Osteoblast (primary cell): ENCODE data around the gene TPRG1. TPM values are rescaled to one million over a fixed set of nuclear protein-coding genes. Genes with fewer than 3 reads are reported as not detected.

ENCODE experiments used
- DNase-seq: peaks from one replicate; pipeline ENCODE4 v3.0.0; 2011; ENCODE audit warnings: low spot score, mixed read lengths; ENCODE audit not compliant: insufficient read length; ENCODE audit errors: missing footprints
- H2AFZ ChIP-seq: 2 replicates; pipeline ENCODE4 v1.6.0; 2011; ENCODE audit warnings: mild to moderate bottlenecking, low read length
- H3K27ac ChIP-seq: 2 replicates; pipeline ENCODE4 v1.5.1; 2011; ENCODE audit warnings: mild to moderate bottlenecking, low read depth, low read length, moderate library complexity
- H3K27me3 ChIP-seq: 2 replicates; pipeline ENCODE4 v1.6.0; 2012; ENCODE audit warnings: mild to moderate bottlenecking, control low read depth, inconsistent platforms, low read length, moderate library complexity; ENCODE audit not compliant: insufficient read depth
- H3K36me3 ChIP-seq: 2 replicates; pipeline ENCODE4 v1.5.1; 2011; ENCODE audit warnings: mild to moderate bottlenecking, low read length, control low read depth, moderate library complexity; ENCODE audit not compliant: insufficient read depth
- H3K4me1 ChIP-seq: 2 replicates; pipeline ENCODE4 v1.5.1; 2011; ENCODE audit warnings: mild to moderate bottlenecking, low read length, control low read depth, moderate library complexity; ENCODE audit not compliant: insufficient read depth
- H3K4me2 ChIP-seq: 2 replicates; pipeline ENCODE4 v1.6.0; 2011; ENCODE audit warnings: mild to moderate bottlenecking, low read length; ENCODE audit not compliant: insufficient read depth
- H3K4me3 ChIP-seq: fragments of 200-600 bp; sonication (generic); 3 replicates; pipeline ENCODE4 v1.5.1; 2012; ENCODE audit warnings: mild to moderate bottlenecking, low read length, inconsistent platforms; ENCODE audit not compliant: insufficient read depth
- H3K79me2 ChIP-seq: 2 replicates; pipeline ENCODE4 v1.6.0; 2012; ENCODE audit warnings: mild to moderate bottlenecking, low read length, control low read depth, inconsistent platforms; ENCODE audit not compliant: insufficient read depth
- H3K9me3 ChIP-seq: 2 replicates; pipeline ENCODE4 v1.5.1; 2011; ENCODE audit warnings: low read depth, low read length, control low read depth
- H4K20me1 ChIP-seq: 2 replicates; pipeline ENCODE4 v1.6.0; 2012; ENCODE audit warnings: mild to moderate bottlenecking, low read length, control low read depth; ENCODE audit not compliant: insufficient read depth
- total RNA-seq: library from RNA; depleted of rRNA; stranded (reverse); fragments of >200 nt; gene quantifications from 2 replicates; pipeline ENCODE4 v1.2.3, GENCODE V29; 2012
- TF ChIP-seq, protein P1 (sequence below): IDR thresholded peaks from 2 replicates; pipeline ENCODE4 v1.5.1; 2011; ENCODE audit warnings: mild to moderate bottlenecking, low read depth, low read length, moderate library complexity; ENCODE audit errors: extremely low read depth

Gene TPRG1
- total RNA-seq, 1 donor, result 6.5 TPM

- H3K4me1 ChIP-seq, result no peaks in the 10 kb centered on the region
- no peaks in the 10 kb centered on the region for H4K20me1 ChIP-seq
- H3K36me3 ChIP-seq, result no peaks in the 10 kb centered on the region
- TF ChIP-seq, protein P1, sequence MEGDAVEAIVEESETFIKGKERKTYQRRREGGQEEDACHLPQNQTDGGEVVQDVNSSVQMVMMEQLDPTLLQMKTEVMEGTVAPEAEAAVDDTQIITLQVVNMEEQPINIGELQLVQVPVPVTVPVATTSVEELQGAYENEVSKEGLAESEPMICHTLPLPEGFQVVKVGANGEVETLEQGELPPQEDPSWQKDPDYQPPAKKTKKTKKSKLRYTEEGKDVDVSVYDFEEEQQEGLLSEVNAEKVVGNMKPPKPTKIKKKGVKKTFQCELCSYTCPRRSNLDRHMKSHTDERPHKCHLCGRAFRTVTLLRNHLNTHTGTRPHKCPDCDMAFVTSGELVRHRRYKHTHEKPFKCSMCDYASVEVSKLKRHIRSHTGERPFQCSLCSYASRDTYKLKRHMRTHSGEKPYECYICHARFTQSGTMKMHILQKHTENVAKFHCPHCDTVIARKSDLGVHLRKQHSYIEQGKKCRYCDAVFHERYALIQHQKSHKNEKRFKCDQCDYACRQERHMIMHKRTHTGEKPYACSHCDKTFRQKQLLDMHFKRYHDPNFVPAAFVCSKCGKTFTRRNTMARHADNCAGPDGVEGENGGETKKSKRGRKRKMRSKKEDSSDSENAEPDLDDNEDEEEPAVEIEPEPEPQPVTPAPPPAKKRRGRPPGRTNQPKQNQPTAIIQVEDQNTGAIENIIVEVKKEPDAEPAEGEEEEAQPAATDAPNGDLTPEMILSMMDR, result no peak
- no peak overlapping the region for H3K27ac ChIP-seq
- H3K4me2 ChIP-seq, result no peak overlapping the region
- no peak overlapping the region for H3K4me3 ChIP-seq
- no peaks in the 10 kb centered on the region for H3K79me2 ChIP-seq
- no peak overlapping the region for H2AFZ ChIP-seq
- DNase-seq, result no peak
- H3K9me3 ChIP-seq, result no peaks in the 10 kb centered on the region
- no peaks in the 10 kb centered on the region for H3K27me3 ChIP-seq
Measured at GRCh38 chr3:189165092-189165612, 6.6 kb upstream of the TPRG1 start.

- no peaks in the 10 kb centered on the region for H3K4me1 ChIP-seq
- no peaks in the 10 kb centered on the region for H3K27me3 ChIP-seq
- no peaks in the 10 kb centered on the region for H3K79me2 ChIP-seq
- TF ChIP-seq, protein P1, result no peak
- H2AFZ ChIP-seq, result no peak overlapping the region
- H4K20me1 ChIP-seq, result no peaks in the 10 kb centered on the region
- H3K4me3 ChIP-seq, result no peak overlapping the region
- H3K4me2 ChIP-seq, result no peak overlapping the region
- H3K9me3 ChIP-seq, result no peaks in the 10 kb centered on the region
- no peak for DNase-seq
- no peaks in the 10 kb centered on the region for H3K36me3 ChIP-seq
- no peak overlapping the region for H3K27ac ChIP-seq
Measured at GRCh38 chr3:189166321-189166720, 5.5 kb upstream of the TPRG1 start.

- Histone ChIP-seq H3K27ac (no peak overlapping the region), H3K4me3 (no peak overlapping the region), H4K20me1 (no peaks in the 10 kb centered on the region), H3K27me3 (no peaks in the 10 kb centered on the region), H3K4me1 (no peaks in the 10 kb centered on the region), H3K4me2 (no peak overlapping the region), H3K79me2 (no peaks in the 10 kb centered on the region), H3K9me3 (no peaks in the 10 kb centered on the region), H2AFZ (no peak overlapping the region), H3K36me3 (no peaks in the 10 kb centered on the region)
- TF ChIP-seq, protein P1, result no peak
- DNase-seq, result no peak
Measured at GRCh38 chr3:189167027-189167766, 4.6 kb upstream of the TPRG1 start.

DNA sequence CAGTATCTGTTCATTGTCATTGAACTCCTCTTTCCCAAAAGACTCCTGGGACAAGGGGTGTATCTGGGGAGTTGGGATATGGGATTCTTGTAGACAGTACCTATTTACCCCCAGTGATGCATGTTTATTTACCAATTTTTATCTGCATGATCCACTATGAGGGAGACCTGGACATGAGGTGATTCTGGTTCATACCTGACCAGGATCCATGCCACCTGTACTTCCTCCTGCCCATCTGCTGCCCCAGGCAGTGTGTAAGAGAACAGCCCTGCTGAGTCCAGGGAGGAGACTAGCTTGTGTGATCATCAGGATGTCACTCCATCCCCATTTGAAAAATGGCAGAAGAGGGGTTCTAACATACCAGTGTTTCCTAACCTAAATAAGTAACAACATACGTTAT lies 3.1 kb upstream of the TPRG1 start:
- TF ChIP-seq, protein P1, result no peak
- no peak overlapping the region for H2AFZ ChIP-seq
- H3K4me3 ChIP-seq, result no peak overlapping the region
- no peaks in the 10 kb centered on the region for H3K9me3 ChIP-seq
- no peaks in the 10 kb centered on the region for H3K36me3 ChIP-seq
- no peak for DNase-seq
- no peaks in the 10 kb centered on the region for H3K27me3 ChIP-seq
- no peak overlapping the region for H3K27ac ChIP-seq
- no peaks in the 10 kb centered on the region for H3K4me1 ChIP-seq
- H4K20me1 ChIP-seq, result no peaks in the 10 kb centered on the region
- H3K4me2 ChIP-seq, result no peak overlapping the region
- H3K79me2 ChIP-seq, result no peaks in the 10 kb centered on the region
